ENCODE results near the gene CST6.

Gene CST6

DNA sequence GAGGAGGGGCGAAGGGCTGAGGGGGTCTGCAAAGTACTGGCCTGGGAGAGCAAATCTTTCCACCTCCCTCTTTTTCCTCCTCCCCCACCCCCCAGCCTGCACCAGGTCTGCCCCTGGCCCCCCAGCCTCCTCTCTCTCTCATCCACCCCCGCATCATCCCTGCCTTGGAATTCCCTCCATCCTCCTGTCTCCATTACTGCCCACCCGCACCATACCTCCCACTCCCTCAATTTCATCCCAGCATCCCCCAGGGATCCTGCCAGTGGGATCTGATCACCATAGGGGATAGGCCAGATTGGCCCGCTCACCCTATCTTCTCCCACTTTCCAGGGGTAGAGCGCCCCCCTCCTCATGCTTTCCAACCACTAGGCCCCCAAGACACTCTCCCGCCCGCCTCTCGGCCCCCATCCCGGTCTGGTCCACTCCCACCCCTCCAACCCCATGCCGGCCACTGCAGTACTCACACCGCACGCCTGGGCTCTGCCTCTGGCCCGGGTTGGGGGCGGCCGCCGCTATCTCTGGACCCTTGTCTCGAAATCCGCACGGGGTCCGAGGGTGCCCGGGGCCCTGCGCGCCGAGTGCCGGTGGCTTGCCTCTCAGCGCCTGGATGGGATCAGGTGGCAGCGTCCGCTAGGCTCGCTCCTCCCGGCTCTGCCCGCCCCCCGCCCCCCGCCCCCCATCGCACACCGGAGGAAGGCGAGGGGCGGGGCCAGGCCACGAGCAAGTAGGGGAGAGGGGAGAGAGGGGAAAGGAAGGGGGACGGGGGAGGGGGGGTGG, 36.9 kb downstream of the CST6 start, which contains the start of gene GAL3ST3:
Gene GAL3ST3 (minus strand): TSS at position 615 of the 777 bp plus-strand sequence. CDS start 3,746 bp downstream, outside the sequence.
- TF ChIP-seq, protein P1, sequence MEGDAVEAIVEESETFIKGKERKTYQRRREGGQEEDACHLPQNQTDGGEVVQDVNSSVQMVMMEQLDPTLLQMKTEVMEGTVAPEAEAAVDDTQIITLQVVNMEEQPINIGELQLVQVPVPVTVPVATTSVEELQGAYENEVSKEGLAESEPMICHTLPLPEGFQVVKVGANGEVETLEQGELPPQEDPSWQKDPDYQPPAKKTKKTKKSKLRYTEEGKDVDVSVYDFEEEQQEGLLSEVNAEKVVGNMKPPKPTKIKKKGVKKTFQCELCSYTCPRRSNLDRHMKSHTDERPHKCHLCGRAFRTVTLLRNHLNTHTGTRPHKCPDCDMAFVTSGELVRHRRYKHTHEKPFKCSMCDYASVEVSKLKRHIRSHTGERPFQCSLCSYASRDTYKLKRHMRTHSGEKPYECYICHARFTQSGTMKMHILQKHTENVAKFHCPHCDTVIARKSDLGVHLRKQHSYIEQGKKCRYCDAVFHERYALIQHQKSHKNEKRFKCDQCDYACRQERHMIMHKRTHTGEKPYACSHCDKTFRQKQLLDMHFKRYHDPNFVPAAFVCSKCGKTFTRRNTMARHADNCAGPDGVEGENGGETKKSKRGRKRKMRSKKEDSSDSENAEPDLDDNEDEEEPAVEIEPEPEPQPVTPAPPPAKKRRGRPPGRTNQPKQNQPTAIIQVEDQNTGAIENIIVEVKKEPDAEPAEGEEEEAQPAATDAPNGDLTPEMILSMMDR (IDR thresholded peaks at IDR 0.05), result no peak

DNA sequence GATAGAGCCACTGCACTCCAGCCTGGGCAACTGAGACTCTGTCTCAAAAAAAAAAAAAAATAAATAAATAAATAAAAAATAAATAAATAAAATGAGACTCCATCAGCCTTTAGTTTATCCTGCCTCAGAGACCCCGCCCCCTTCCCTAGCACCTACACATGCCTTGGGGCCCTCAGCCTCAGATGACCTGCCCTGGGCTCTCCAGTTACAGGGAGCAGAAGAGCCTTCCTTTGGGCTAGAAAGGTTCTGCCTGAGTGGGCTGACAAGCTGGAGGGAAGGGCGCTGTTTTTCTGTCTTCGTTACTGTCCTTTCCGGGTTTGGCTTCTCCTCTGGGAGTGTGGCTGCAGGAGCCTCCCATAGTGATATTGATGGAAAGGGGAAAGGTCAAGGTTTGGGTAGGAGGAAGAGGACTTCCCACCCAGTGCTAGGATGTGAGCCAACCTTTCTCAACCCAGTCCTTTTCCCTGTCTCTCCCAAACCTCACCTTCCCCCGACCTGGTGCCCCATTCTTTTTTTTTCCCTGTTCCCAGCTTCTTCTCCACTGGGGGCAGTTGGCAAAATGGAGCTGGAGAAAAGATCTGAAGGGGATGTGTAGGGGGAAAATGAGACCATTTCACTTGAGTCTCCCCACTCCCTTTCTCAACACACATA, 38.9 kb downstream of the CST6 start:
- TF ChIP-seq, protein P1 (IDR thresholded peaks at IDR 0.05), result no peak

DNA sequence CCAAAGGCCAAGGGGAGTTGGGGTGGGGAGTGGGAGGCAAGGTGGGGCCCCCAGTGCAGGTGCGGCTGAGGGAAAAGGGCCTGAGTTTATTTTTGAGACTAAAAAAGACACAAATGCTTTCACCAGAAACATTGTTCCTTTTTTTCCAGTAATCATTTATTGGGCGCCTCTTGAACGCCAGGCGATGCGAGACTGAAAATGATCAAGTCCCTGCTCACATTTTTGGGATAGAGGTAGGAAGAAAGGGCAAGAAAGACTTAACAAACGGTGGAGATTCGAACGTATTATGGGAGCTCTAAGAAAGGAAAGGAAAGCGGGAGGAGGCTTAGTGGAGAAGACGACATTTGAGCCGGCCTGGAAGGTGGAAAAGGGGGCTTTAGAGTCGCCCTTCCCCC, 39.6 kb downstream of the CST6 start:
- TF ChIP-seq, protein P1 (IDR thresholded peaks at IDR 0.05), result no peak

DNA sequence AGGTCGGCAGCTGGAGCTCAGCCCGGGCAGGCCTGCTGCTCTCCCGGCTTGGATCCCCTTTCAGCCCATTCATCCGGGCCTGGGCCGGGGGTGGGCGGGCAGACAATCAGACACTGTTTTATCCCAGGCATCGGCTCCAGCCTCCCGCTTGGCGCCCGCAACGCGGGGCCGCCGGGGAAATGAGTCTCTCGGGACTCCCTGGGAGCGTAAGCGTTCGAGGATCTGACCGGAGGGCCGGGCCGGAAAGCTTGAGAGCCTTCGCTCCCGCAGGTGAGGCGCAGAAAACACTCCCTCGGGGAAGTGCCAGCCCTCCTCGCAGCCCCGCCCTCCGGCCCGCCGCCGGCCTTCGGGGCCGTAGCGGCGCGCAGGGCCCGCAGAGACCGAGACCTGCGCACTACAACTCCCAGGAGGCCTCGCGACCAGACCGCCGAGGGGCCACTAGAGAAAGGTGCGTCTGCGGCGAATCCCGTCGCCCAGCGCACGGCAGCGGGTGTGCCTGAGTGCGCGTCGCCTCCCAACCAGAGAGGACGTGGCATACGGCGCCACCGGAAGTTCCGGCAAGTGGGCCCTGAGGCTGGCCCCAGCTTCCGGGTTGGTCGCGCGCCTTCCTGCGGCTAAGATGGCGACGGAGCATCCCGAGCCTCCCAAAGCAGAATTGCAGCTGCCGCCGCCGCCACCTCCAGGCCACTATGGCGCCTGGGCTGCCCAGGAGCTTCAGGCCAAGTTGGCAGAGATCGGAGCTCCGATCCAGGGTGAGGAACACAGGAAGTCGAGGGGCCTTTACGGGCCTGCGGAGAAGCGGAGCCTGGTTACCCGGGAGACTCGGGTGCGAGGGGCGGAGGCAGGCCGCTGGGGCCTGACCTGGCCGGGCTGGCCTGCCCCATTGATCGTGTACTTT, 40.2 kb downstream of the CST6 start, which contains the start of gene SF3B2:
Gene SF3B2 (plus strand): TSS at position 599 of the 898 bp plus-strand sequence. CDS start 21 bp downstream, at position 620.
- TF ChIP-seq, protein P1 (IDR thresholded peaks at IDR 0.05), result no peak

DNA sequence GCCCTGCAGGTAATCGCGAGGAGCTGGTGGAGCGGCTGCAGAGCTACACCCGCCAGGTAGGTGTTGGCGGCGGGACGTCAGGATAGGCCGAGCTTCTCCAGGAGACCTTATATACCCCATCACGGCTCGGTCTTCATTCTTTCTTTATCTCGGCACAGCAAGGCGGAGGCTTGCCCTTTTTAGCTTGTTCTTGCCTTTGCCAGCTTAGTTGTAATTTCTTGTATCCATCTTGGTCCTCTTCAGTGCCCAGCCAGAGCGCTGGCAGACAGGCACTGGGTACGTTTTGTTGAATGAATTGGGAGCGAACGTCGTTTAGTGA, 40.8 kb downstream of the CST6 start:
- TF ChIP-seq, protein P1 (IDR thresholded peaks at IDR 0.05), result no peak

DNA sequence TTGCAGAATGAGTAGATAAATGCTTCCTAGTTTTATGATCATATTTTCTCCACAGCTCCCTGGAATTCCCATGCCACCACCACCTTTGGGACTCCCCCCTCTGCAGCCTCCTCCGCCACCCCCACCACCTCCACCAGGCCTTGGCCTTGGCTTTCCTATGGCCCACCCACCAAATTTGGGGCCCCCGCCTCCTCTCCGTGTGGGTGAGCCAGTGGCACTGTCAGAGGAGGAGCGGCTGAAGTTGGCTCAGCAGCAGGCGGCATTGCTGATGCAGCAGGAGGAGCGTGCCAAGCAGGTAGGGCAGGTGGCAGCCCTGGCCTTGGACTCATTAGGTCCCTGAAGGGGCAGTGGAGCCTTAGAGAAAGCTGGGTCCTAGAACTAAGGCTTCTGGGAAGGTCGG, 43.2 kb downstream of the CST6 start:
- TF ChIP-seq, protein P1 (IDR thresholded peaks at IDR 0.05), result no peak

DNA sequence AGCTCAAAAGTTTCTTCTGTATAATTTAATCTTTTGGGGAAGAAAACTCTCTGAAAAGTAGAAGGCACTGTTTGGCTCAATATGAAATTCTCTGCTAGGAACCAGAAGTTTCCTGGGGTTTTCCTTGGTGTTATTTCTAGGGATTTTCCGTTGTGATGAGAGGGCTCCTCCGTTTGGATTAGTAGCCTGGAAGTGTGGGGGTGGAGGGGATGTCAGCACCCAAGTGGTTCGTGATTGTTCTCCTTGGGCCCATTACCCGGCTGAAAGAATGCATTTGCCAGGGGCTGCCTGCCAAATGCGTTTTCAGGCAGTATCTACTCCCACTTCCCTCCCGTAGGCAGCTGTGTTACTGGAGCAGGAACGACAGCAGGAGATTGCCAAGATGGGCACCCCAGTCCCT, 44.7 kb downstream of the CST6 start:
- TF ChIP-seq, protein P1 (IDR thresholded peaks at IDR 0.05), result no peak

All from LNCAP (cell line).